ENCODE data around the gene TM4SF4. TPM values are rescaled to one million over a fixed set of nuclear protein-coding genes. Genes with fewer than 3 reads are reported as not detected.

The TM4SF4 gene
- polyA plus RNA-seq, 3 donors, result 0.08 TPM; not detected in 2

- Histone ChIP-seq H3K9ac (ENCODE audit: insufficient read depth, low read length, poor library complexity, severe bottlenecking) (no peak overlapping the region), H2AFZ (ENCODE audit: insufficient read depth, low read depth, low read length, poor library complexity, severe bottlenecking) (no peak overlapping the region), H3K4me1 (ENCODE audit: control insufficient read depth in 1 of 2, insufficient read depth in 2 of 2, low read length in 2 of 2) (no peaks in the 10 kb centered on the region), H3K27me3 (ENCODE audit: control insufficient read depth in 2 of 2, insufficient read depth in 2 of 2, low read length in 2 of 2) (peaks cover 6% of the 10 kb centered on the region in 2 donors), H3K9me3 (replicated peaks in 1 of 2; ENCODE audit: control insufficient read depth in 1 of 2, insufficient read depth in 1 of 2, low read length in 2 of 2) (no peaks in the 10 kb centered on the region), H3K4me2 (replicated peaks; ENCODE audit: extremely low read depth, low read length, poor library complexity, severe bottlenecking) (no peak overlapping the region), H3K79me2 (ENCODE audit: insufficient read depth, low read length) (no peaks in the 10 kb centered on the region), H3K36me3 (replicated peaks in 1 of 2; ENCODE audit: control insufficient read depth in 1 of 2, insufficient read depth in 2 of 2, low read length in 2 of 2) (no peaks in the 10 kb centered on the region), H3K4me3 (replicated peaks in 1 of 3; ENCODE audit: low read depth in 2 of 3, low read length in 3 of 3) (no peak overlapping the region), H3K27ac (ENCODE audit: low read depth in 1 of 2, low read length in 2 of 2) (no peak overlapping the region), H4K20me1 (ENCODE audit: insufficient read depth, low read length) (no peaks in the 10 kb centered on the region)
- DNase-seq, result peak in 2 of 3 donors; percentile 27 to 39
- no peak overlapping the region for H3K27ac Mint-ChIP-seq
- WGBS (ENCODE audit: insufficient coverage), result no CpG with 5 or more reads among the region's 6 CpGs
- peaks cover 5 to 9% (median 6%) of the 10 kb centered on the region in 3 donors for H3K27me3 Mint-ChIP-seq (ENCODE audit: low read depth in 3 of 3)
- peak; percentile 70 for TF ChIP-seq CTCF (IDR thresholded peaks at IDR 0.05)
- H3K9me3 Mint-ChIP-seq, result peaks cover 0 to 7% (median 2%) of the 10 kb centered on the region in 7 donors
- intact Hi-C loops (cut with micrococcal nuclease), result no loop called here
- H3K4me3 Mint-ChIP-seq, result no peak overlapping the region
- peaks cover 12% of the 10 kb centered on the region for H3K4me1 Mint-ChIP-seq
- no peaks in the 10 kb centered on the region for H3K36me3 Mint-ChIP-seq
Measured at GRCh38 chr3:149487598-149488197, 13.2 kb downstream of the TM4SF4 start.

DNA sequence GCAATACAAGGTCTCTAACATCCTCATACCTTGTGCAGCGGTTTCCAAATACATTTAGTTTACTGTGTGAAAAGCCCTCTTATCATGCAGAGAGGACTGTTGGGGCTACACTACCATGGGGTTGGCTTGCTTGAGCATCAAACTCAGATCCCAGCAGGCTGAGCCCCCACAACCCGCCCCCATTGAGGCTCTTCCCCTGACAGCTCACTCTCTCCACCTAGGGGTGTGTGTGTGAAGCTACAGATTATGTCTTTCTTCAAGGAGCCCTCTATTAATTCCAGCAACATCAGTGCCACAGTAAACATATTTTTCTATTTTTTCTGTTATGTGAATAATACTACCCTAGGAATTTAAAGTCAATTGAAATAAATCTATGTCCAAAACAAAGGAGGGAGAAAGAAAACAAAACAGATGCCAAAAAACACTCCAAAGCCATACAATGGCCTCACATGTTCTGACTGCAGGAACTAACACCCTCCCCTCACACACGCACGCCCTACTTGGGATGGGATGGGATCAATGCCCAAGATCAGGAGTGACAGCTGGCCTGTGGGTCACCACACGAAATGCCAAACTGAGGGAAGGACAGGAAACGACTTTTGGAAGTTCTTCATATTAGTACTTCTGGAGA is 14.7 kb downstream of the TM4SF4 start:
- peak overlapping the region in 1 of 7 donors; percentile 6 for H3K27ac Mint-ChIP-seq
- Histone ChIP-seq H3K4me3 (replicated peaks in 1 of 3; ENCODE audit: low read depth in 2 of 3, low read length in 3 of 3) (no peak overlapping the region), H3K9me3 (replicated peaks in 1 of 2; ENCODE audit: control insufficient read depth in 1 of 2, insufficient read depth in 1 of 2, low read length in 2 of 2) (no peaks in the 10 kb centered on the region), H3K9ac (ENCODE audit: insufficient read depth, low read length, poor library complexity, severe bottlenecking) (no peak overlapping the region), H3K4me2 (replicated peaks; ENCODE audit: extremely low read depth, low read length, poor library complexity, severe bottlenecking) (no peak overlapping the region), H3K79me2 (ENCODE audit: insufficient read depth, low read length) (no peaks in the 10 kb centered on the region), H4K20me1 (ENCODE audit: insufficient read depth, low read length) (no peaks in the 10 kb centered on the region), H2AFZ (ENCODE audit: insufficient read depth, low read depth, low read length, poor library complexity, severe bottlenecking) (no peak overlapping the region), H3K4me1 (ENCODE audit: control insufficient read depth in 1 of 2, insufficient read depth in 2 of 2, low read length in 2 of 2) (no peaks in the 10 kb centered on the region), H3K27me3 (ENCODE audit: control insufficient read depth in 2 of 2, insufficient read depth in 2 of 2, low read length in 2 of 2) (peaks cover 6 to 8% of the 10 kb centered on the region in 2 donors), H3K27ac (ENCODE audit: low read depth in 1 of 2, low read length in 2 of 2) (no peak overlapping the region), H3K36me3 (replicated peaks in 1 of 2; ENCODE audit: control insufficient read depth in 1 of 2, insufficient read depth in 2 of 2, low read length in 2 of 2) (no peaks in the 10 kb centered on the region)
- DNase-seq, result no peak
- WGBS (ENCODE audit: insufficient coverage), result 73% methylated on average over 3 of the region's 6 CpGs
- H3K36me3 Mint-ChIP-seq, result no peaks in the 10 kb centered on the region
- intact Hi-C loops (cut with micrococcal nuclease), result no loop called here
- peaks cover 16% of the 10 kb centered on the region for H3K4me1 Mint-ChIP-seq
- peaks cover 0 to 7% (median 2%) of the 10 kb centered on the region in 7 donors for H3K9me3 Mint-ChIP-seq
- H3K27me3 Mint-ChIP-seq (ENCODE audit: low read depth in 3 of 3), result peaks cover 5 to 19% (median 9%) of the 10 kb centered on the region in 3 donors
- no peak overlapping the region for H3K4me3 Mint-ChIP-seq
- peak; percentile 56 for TF ChIP-seq CTCF (IDR thresholded peaks at IDR 0.05)
